GM12878 (cell line): ENCODE data around the gene PPP2R5C. TPM values are rescaled to one million over a fixed set of nuclear protein-coding genes. Genes with fewer than 3 reads are reported as not detected.

Source experiments
- ATAC-seq: fragments of 200-7000 bp; cut with Tn5 transposase; 3 replicates; pipeline ENCODE4 v1.9.1; 2020; ENCODE audit warnings: mild to moderate bottlenecking, moderate library complexity
- BruUV-seq: library from RNA; stranded (reverse); fragments of 400-500 nt; replicated peaks from 2 replicates; lab custom pipeline; 2021; lab: Mats Ljungman, UMichigan
- CTCF ChIA-PET: fragments of 300-600 bp; sonication (Branson Sonifier 250); formaldehyde crosslinking; extraction: SDS; loops from one replicate; lab custom pipeline; 2021; ENCODE audit warnings: inconsistent platforms; lab: Yijun Ruan, JAX
- POLR2A ChIA-PET: fragments of 350-600 bp; formaldehyde crosslinking; extraction: SDS; loops from one replicate; lab custom pipeline; 2021; ENCODE audit warnings: inconsistent platforms; lab: Charles Lee
- RAD21 ChIA-PET: fragments of 300-600 bp; sonication (Branson Sonifier 250); formaldehyde crosslinking; loops from one replicate; lab custom pipeline; 2023; ENCODE audit warnings: antibody characterized with exemption; ENCODE audit not compliant: unreplicated experiment; lab: Charles Lee
- SMC1A ChIA-PET: fragments of 300-600 bp; sonication (Branson Sonifier 250); formaldehyde crosslinking; loops from one replicate; lab custom pipeline; 2023; ENCODE audit not compliant: unreplicated experiment, uncharacterized antibody; lab: Charles Lee
- DNase-seq: peaks from one replicate; pipeline ENCODE4 v3.0.0-alpha.2; 2011; ENCODE audit warnings: low read depth, low spot score
- FAIRE-seq: peaks from 3 replicates; lab custom pipeline; 2011; peaks lifted over from hg19 to GRCh38; lab: Jason Lieb, UNC
- H2AFZ ChIP-seq: 2 replicates; pipeline ENCODE4 v1.6.0; 2011; ENCODE audit warnings: low read depth, low read length, control low read depth; ENCODE audit not compliant: control insufficient read depth
- H3K27ac ChIP-seq: 2 replicates; pipeline ENCODE4 v1.5.1; 2011; ENCODE audit warnings: control low read depth; ENCODE audit not compliant: control insufficient read depth, insufficient read depth
- H3K27me3 ChIP-seq, 2 experiments: replicated peaks in 1 of 2; 2 replicates each; pipeline versions ENCODE4 v1.6.0 to v1.6.1; 2011; ENCODE audit warnings: low read length in 1 of 2; ENCODE audit not compliant: control insufficient read depth in 2 of 2, insufficient read depth in 2 of 2
- H3K36me3 ChIP-seq, 2 experiments: 2 replicates each; pipeline ENCODE4 v1.5.1; 2011; ENCODE audit warnings: low read length in 1 of 2; ENCODE audit not compliant: control insufficient read depth in 2 of 2, insufficient read depth in 2 of 2
- H3K4me1 ChIP-seq: 2 replicates; pipeline ENCODE4 v1.6.1; 2011; ENCODE audit warnings: mild to moderate bottlenecking, low read length, moderate library complexity, mixed read lengths; ENCODE audit not compliant: control insufficient read depth, insufficient read depth
- H3K4me2 ChIP-seq: 2 replicates; pipeline ENCODE4 v1.6.0; 2011; ENCODE audit warnings: control low read depth; ENCODE audit not compliant: control insufficient read depth, insufficient read depth
- H3K4me3 ChIP-seq: fragments of 200-600 bp; sonication (generic); 2 replicates; pipeline ENCODE4 v1.5.1; 2016
- H3K79me2 ChIP-seq: 2 replicates; pipeline ENCODE4 v1.6.0; 2011; ENCODE audit warnings: low read length; ENCODE audit not compliant: control insufficient read depth, insufficient read depth
- H3K9ac ChIP-seq: 2 replicates; pipeline ENCODE4 v1.8.0; 2011; ENCODE audit warnings: low read length, control low read depth, mixed read lengths; ENCODE audit not compliant: control insufficient read depth, insufficient read depth
- H3K9me3 ChIP-seq: replicated peaks from 3 replicates; pipeline ENCODE4 v1.5.1; 2011; ENCODE audit warnings: mild to moderate bottlenecking, low read length; ENCODE audit not compliant: control insufficient read depth, insufficient read depth
- H4K20me1 ChIP-seq: 2 replicates; pipeline ENCODE4 v1.6.0; 2011; ENCODE audit not compliant: control insufficient read depth, insufficient read depth
- CHD1 ChIP-seq: IDR thresholded peaks from 2 replicates; pipeline ENCODE4 v1.6.1; 2012; ENCODE audit warnings: low read depth, low read length, improper control_type of control experiment
- HDGF ChIP-seq: fragments of 450-650 bp; IDR thresholded peaks from 2 replicates; pipeline ENCODE4 v1.6.1; 2016; ENCODE audit warnings: antibody characterized with exemption
- MXI1 ChIP-seq: fragments of 150-350 bp; IDR thresholded peaks from 2 replicates; pipeline ENCODE4 v1.6.1; 2011; ENCODE audit warnings: low read depth, mild to moderate bottlenecking, inconsistent platforms, low read length, improper control_type of control experiment
- NRF1 ChIP-seq: conservative IDR thresholded peaks from 2 replicates; pipeline ENCODE4 v1.6.1; 2011; ENCODE audit warnings: mild to moderate bottlenecking, low read depth, low read length, improper control_type of control experiment
- SP1 ChIP-seq: IDR thresholded peaks from one replicate; pipeline ENCODE4 v1.6.1; 2011; ENCODE audit warnings: low read depth, low read length
- TCF12 ChIP-seq: IDR thresholded peaks from 2 replicates; pipeline ENCODE4 v1.6.1; 2011; ENCODE audit warnings: low read depth, mild to moderate bottlenecking, low read length
- ZBTB11 ChIP-seq: fragments of 450-650 bp; formaldehyde crosslinking; IDR thresholded peaks from 2 replicates; pipeline ENCODE4 v1.5.0; 2022; ENCODE audit warnings: mild to moderate bottlenecking, missing genetic modification characterization
- WGBS: methylation state at CpG from one replicate; pipeline ENCODE4 v1.1.6; 2016; ENCODE audit warnings: low lambda C conversion rate; ENCODE audit not compliant: insufficient replicate concordance, insufficient coverage; ENCODE audit errors: missing lambda C conversion rate; 5-methylcytosine and 5-hydroxymethylcytosine counted together
- in situ Hi-C: fragments of 300-500 bp; cut with MboI; formaldehyde crosslinking; loops from 9 replicates; pipeline ENCODE4 v1.14.3; 2018; ENCODE audit warnings: mixed read lengths
- intact Hi-C: fragments of 100-400 bp; cut with micrococcal nuclease; formaldehyde crosslinking; loops from one replicate; pipeline ENCODE4 v1.14.2; 2022; ENCODE audit not compliant: unreplicated experiment
- polyA plus RNA-seq, 11 experiments: library from polyadenylated mRNA; depleted of rRNA in 4 of 11; unstranded in 6 of 11; stranded (reverse) in 5 of 11; fragments of >200 nt; fragmentation: Nextera tagmentation in 4 of 11; fragmentation: Illumina TruSeq in 1 of 11; extraction: Ambion mirVana in 4 of 11; extraction: Trizol in 1 of 11; gene quantifications; 1 replicate in 1 of 11; 2 replicates in 10 of 11; pipeline versions ENCODE4 v1.2.1 to v1.2.3, GENCODE V29; 2011 to 2016; ENCODE audit warnings: inconsistent platforms in 2 of 11, missing spikeins in 2 of 11, low read depth in 1 of 11
- total RNA-seq, 4 experiments: library from RNA; depleted of rRNA in 3 of 4; stranded (reverse); fragments of >200 nt in 3 of 4; fragmentation: Illumina TruSeq in 1 of 4; extraction: Trizol in 1 of 4; gene quantifications; 2 replicates each; pipeline versions ENCODE4 v1.2.1 to v1.2.3, GENCODE V29; 2013 to 2021

PPP2R5C gene
- total and polyA plus RNA-seq, 10 of the 15 experiments (the other 5 are each of a cell fraction or from before 2014, with no cell fraction given): 106 to 199 (median 144) TPM

- H3K27ac ChIP-seq: no peak overlapping the region
Observed at GRCh38 chr14:101760138-101761011, 1.1 kb upstream of the PPP2R5C start.

More at GRCh38 chr14:101760138-101761011, 1.1 kb upstream of the PPP2R5C start:
- ChIA-PET SMC1A (interaction anchor here (0.5 to 1.4 kb wide), 6 partner anchors 10 to 366 kb away, joined by 3 to 5 read pairs (median 4); no protein-coding TSS in a partner anchor), CTCF (interaction anchor here (0.6 to 2.0 kb wide), 6 partner anchors 9 to 188 kb away, joined by 3 to 12 read pairs (median 3); no protein-coding TSS in a partner anchor), POLR2A (interaction anchor here (0.5 to 1.8 kb wide), 7 partner anchors 29 to 1557 kb away, joined by 3 to 15 read pairs (median 4); no protein-coding TSS in a partner anchor), RAD21 (interaction anchor here (0.6 to 1.7 kb wide), 13 partner anchors 11 to 545 kb away, joined by 3 to 17 read pairs (median 5); partner anchors contain the start of gene MOK)
- no peak overlapping the region for H3K9ac ChIP-seq
- in situ Hi-C loops (loop anchor here (25.0 kb wide), 1 partner anchor 552 kb away; the partner anchor contains the start of genes MOK and ZNF839), intact Hi-C loops (loop anchor here (2.0 to 5.0 kb wide), 2 partner anchors 188 to 327 kb away; partner anchors contain the start of gene HSP90AA1)
- H3K27me3 ChIP-seq: no peaks in the 10 kb centered on the region; a peak in 2 of 4 replicates
- peak; percentile 84 for ATAC-seq
- H3K4me3 ChIP-seq: no peak overlapping the region; the same call in 1 of the 2 replicates
- H3K9me3 ChIP-seq: no peaks in the 10 kb centered on the region
- 22% methylated on average over 26 of the region's 63 CpGs for WGBS
- H4K20me1 ChIP-seq: no peaks in the 10 kb centered on the region
- no peaks in the 10 kb centered on the region for H3K79me2 ChIP-seq
- peak overlapping the region; percentile 77 for H2AFZ ChIP-seq
- no peaks in the 10 kb centered on the region for H3K36me3 ChIP-seq
- H3K4me1 ChIP-seq: no peaks in the 10 kb centered on the region
- H3K4me2 ChIP-seq: peak overlapping the region; percentile 82
- BruUV-seq: no TSS peak
- DNase-seq: peak; percentile 82
- TF ChIP-seq NRF1 (peak; percentile 49), HDGF (peak; percentile 34; the same call in 1 of the 2 replicates), MXI1 (0 out of 2 replicates have a peak, but pooled peaks have one; percentile 21), SP1 (peak; percentile 43), TCF12 (no peak), CHD1 (no peak), ZBTB11 (CRISPR knock-in tag) (no peak)
- peak; percentile 94 for FAIRE-seq
